H7 (cell line): ENCODE measurements around the gene CTRL. TPM values are rescaled to one million over a fixed set of nuclear protein-coding genes. Genes with fewer than 3 reads are reported as not detected.

Experiments
- DNase-seq: peaks from one replicate; pipeline ENCODE4 v3.0.0; 2012
- H3K27me3 ChIP-seq: 2 replicates; pipeline ENCODE4 v1.6.0; 2011; ENCODE audit warnings: mild to moderate bottlenecking, low read length; ENCODE audit not compliant: control insufficient read depth, insufficient read depth
- H3K36me3 ChIP-seq: replicated peaks from 2 replicates; pipeline ENCODE4 v1.5.1; 2011; ENCODE audit warnings: low read length; ENCODE audit not compliant: control insufficient read depth, insufficient read depth
- H3K4me3 ChIP-seq: 2 replicates; pipeline ENCODE4 v1.5.1; 2011; ENCODE audit warnings: low read depth, mild to moderate bottlenecking, control low read depth, low read length, moderate library complexity; ENCODE audit not compliant: insufficient read depth
- total RNA-seq: library from RNA; depleted of rRNA; stranded (reverse); fragments of >200 nt; shearing (Covaris generic); gene quantifications from 2 replicates; pipeline ENCODE4 v1.2.3, GENCODE V29; 2014

Gene CTRL
- total RNA-seq, 1 experiment from 2014 or later, result 2.4 TPM

GRCh38 chr16:67949645-67950044 is 18.0 kb upstream of the CTRL start:
- H3K36me3 ChIP-seq, result peaks cover 58% of the 10 kb centered on the region
- H3K27me3 ChIP-seq, result no peaks in the 10 kb centered on the region
- H3K4me3 ChIP-seq, result no peak overlapping the region
- no peak for DNase-seq

- Histone ChIP-seq H3K36me3 (peaks cover 49% of the 10 kb centered on the region), H3K27me3 (no peaks in the 10 kb centered on the region), H3K4me3 (no peak overlapping the region)
- no peak for DNase-seq
Measured at GRCh38 chr16:67948015-67948414, 16.4 kb upstream of the CTRL start.

GRCh38 chr16:67946966-67947558 is 15.4 kb upstream of the CTRL start:
- DNase-seq, result no peak
- Histone ChIP-seq H3K27me3 (no peaks in the 10 kb centered on the region), H3K4me3 (no peak overlapping the region), H3K36me3 (peaks cover 49% of the 10 kb centered on the region)

DNA sequence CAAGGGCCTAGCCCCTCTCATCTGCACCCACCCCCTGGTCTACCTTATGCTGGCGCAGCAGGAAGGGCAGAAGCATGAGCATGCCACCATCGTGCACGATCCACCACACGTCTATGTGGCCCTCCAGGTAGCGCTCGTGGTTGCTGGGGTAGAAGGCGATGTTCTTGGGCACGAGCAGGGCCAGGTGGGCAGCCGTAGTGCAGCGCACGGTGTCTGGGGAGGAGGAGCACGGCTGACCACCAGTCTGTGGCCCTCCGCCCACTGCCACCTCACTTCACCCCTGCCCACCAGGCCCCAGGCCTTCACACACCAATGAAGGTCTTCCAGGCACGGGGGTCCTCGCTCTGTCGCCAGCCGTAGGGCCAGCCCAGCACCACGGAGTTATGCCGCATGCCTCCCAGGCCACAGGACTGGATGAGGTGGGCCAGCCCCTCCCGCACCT is 14.5 kb upstream of the CTRL start:
- Histone ChIP-seq H3K27me3 (no peaks in the 10 kb centered on the region), H3K36me3 (peaks cover 41% of the 10 kb centered on the region), H3K4me3 (no peak overlapping the region)
- DNase-seq, result no peak

DNA sequence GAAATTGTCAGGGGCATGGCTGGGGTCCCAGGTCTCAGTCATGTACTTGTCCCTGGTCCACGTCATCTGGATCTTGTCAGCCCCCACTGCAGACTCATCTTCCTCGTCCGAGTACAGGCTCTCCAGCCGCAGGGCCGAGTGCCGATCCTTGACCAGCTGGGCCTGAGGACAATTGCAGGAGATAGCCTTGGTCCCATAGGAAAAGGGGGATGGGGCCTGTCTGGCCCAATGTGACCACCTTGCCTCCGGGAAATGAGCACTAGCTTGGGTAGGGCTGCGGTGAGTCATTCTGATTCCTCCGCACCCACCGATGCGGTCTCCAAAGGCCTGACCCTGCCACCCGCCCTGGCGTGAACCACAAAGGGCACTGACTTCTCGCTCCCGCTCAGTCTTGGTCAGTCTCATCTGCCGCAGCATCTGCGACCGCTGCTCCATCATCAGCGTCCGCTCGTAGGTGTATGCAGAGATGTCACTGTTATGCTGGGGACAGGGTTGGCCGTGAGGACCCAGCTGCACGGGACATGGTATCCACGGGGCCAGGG is 13.8 kb upstream of the CTRL start:
- Histone ChIP-seq H3K4me3 (no peak overlapping the region), H3K27me3 (no peaks in the 10 kb centered on the region), H3K36me3 (peaks cover 35% of the 10 kb centered on the region)
- DNase-seq, result no peak

DNA sequence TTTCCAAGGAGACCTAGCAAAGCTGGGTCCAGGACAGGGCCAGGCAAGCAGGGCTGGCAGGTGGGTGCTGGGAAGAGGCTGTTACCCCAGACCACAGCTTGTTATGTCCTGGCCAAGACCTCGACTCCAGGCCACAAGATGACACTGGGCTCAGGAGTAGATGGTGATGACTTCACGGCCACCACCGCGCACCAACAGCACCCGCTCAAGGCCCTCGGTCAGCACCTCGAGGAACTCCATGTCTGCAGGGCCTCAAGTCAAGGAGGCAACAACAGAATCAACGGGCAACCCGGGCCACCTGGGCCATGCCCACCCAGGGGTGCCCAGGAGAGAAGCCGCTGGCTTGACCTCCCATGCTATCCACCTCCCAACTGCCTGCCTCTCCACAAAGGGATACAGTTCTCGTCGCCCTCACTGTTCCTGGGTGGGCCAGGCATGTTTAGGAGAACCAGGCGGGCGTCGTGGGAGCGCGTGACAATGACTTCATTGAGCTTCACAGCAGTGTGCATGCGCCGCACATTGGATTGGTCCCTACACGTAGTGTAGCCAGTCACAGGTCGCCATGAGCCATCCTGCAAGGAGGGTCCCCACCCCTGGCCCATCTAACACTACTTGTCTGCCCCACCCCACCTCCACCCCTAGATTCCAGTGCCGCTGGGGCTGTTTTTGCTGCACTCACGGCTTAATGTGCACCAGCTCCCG is 13.2 kb upstream of the CTRL start:
- no peaks in the 10 kb centered on the region for H3K27me3 ChIP-seq
- H3K36me3 ChIP-seq, result peaks cover 34% of the 10 kb centered on the region
- DNase-seq, result no peak

DNA sequence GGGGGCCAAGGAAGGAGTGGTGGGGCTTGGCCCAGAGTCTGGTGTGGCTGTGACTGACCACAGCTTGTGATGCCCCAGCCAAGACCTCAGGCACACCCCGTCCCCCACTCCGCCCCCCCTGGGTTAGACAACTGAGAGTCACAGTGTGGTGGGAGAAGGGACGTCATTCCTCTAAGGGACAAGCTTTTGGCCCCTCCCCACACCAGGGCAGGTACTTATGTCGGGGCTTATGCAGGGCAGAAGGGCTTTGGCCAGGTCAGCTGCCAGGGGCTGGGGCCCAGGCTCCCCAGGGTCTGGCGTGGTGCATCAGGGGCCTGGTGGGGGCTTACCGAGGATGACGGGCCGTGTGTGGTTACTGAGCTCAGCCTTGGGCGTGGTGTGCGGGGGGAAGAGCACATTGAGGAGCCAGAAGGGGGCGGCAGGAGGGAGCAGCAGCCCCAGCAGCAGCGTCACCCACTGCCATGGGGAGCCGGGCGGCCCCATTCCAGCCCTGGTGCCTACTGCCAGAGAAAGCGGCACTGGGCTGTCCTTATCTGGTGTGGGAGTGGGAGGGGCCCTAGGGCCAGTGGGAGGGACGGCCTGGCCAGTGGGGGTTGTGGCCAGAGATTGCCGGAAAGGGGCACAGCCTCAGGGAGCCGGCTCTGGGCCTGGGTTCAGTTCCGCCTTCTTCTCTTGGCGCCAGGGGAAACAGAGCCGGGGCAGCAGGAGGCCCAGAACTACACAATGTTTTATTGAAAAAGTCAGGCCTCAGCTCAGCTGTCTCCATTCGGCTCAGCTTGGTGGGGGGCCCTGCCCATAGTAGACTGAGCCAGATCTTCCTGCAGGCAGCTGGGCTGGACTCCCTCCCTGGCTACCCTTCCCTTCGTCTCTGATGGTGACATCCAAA is 12.2 kb upstream of the CTRL start, which contains the start of gene LCAT:
Gene LCAT (minus strand): TSS at position 502 of the 886 bp plus-strand sequence. CDS start 19 bp downstream, at position 483.
- no peak within 1 kb of the TSS for H3K4me3 ChIP-seq

More for the DNA sequence above, 13.2 kb upstream of the CTRL start:
- no peak overlapping the region for H3K4me3 ChIP-seq

GRCh38 chr16:67943256-67943618 is 11.6 kb upstream of the CTRL start:
- peaks cover 22% of the 10 kb centered on the region for H3K36me3 ChIP-seq
- DNase-seq, result no peak
- H3K4me3 ChIP-seq, result no peak overlapping the region
- no peaks in the 10 kb centered on the region for H3K27me3 ChIP-seq

More for the DNA sequence above, 12.2 kb upstream of the CTRL start, which contains the start of gene LCAT:
- Histone ChIP-seq H3K27me3 (no peaks in the 10 kb centered on the region), H3K36me3 (peaks cover 27% of the 10 kb centered on the region)
- peak; percentile 80 for DNase-seq

DNA sequence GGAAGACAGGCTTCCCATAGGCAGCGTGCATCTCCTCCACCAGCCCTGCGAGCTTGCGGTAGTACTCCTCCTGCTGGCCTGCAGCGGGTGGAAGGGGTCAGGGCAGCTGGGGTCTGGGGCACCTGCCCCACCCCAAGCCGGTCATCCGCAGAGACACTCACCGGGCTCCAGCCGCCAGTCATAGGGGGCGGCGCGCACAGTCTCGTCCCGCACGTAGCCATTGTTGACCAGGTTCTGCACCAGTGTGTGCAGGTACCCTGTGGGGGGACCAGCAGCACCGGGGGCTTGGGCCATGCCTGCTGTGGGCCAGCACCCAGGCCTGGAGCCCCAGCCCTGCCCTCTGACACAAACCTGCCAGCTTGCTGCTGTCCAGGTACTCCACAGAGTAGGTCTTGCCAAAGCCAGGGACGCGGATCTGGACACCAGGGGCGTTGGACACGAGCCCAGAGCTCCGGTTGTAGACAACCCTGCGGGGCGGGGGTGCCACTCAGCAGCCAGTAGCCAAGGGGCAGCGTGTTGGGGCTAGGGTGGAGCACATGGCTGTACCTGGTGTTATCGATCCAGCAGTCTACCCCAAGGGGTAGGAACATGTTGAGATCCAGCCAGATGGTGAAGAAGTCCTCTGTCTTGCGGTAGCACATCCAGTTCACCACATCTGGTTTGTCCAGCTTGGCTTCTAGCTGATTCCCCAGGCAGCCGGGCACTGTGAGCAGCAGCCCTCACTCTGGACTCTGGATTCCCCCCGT is 11.0 kb upstream of the CTRL start:
- no peak overlapping the region for H3K4me3 ChIP-seq
- peaks cover 20% of the 10 kb centered on the region for H3K36me3 ChIP-seq
- peak; percentile 77 for DNase-seq
- no peaks in the 10 kb centered on the region for H3K27me3 ChIP-seq

DNA sequence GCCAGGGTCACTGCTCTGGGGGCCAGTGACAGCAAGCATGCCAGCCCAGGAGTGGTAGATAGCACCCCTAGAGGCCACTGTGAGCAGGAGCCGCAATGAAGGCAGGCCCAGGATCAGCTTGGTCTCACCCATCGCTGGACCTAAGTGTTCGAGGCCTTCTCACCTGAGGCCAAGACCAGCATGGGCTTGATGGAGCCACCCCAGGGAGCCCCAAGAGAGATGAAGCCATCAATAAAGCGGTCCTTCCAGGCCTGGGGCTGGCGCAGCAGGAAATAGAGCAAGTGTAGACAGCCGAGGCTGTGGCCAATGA is 10.5 kb upstream of the CTRL start:
- no peaks in the 10 kb centered on the region for H3K27me3 ChIP-seq
- peak; percentile 94 for DNase-seq
- H3K36me3 ChIP-seq, result peaks cover 20% of the 10 kb centered on the region
- H3K4me3 ChIP-seq, result no peak overlapping the region

GRCh38 chr16:67941469-67942199 is 10.0 kb upstream of the CTRL start:
- Histone ChIP-seq H3K27me3 (no peaks in the 10 kb centered on the region), H3K36me3 (peaks cover 18% of the 10 kb centered on the region), H3K4me3 (no peak overlapping the region)
- no peak for DNase-seq

DNA sequence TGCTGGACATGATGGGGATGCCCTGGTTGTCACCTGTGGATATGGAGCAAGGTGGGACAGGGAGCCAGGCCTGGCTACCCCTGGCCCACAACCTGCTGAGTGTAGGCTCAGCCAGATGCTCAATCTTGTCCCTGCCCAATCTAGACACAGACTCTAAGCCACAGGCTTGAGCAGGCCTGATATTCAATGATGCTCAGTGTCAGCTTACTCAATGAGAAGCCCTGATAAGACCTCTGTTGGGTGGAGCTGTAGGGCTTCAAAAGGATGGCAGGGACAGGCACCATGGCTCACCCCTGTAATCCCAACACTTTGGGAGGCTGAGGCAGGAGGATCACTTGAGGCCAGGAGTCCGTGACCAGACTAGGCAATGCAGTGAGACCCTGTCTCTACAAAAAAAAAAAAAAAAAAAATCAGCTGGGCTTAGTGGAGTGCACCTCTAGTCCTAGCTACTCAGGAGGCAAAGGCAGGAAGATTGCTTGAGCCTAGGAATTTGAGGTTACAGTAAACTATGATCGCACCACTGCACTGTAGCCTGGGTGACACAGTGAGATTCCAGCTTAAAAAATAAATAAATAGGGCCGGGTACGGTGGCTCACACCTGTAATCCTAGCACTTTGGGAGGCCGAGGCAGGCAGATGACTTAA is 8.9 kb upstream of the CTRL start:
- Histone ChIP-seq H3K4me3 (no peak overlapping the region), H3K36me3 (peaks cover 11% of the 10 kb centered on the region), H3K27me3 (no peaks in the 10 kb centered on the region)
- DNase-seq, result no peak
